Keratinocyte (primary cell): ENCODE measurements around the gene VRTN. TPM values are rescaled to one million over a fixed set of nuclear protein-coding genes. Genes with fewer than 3 reads are reported as not detected.

Experiments
- DNase-seq: peaks from one replicate; pipeline ENCODE4 v3.0.0-alpha.2; 2011; ENCODE audit warnings: low read depth, missing footprints, low spot score
- FAIRE-seq: peaks from 2 replicates; lab custom pipeline; 2011; peaks lifted over from hg19 to GRCh38; lab: Jason Lieb, UNC
- H2AFZ ChIP-seq: 2 replicates; pipeline ENCODE4 v1.6.0; 2012; ENCODE audit warnings: low read length, control low read depth, inconsistent platforms; ENCODE audit not compliant: control insufficient read depth
- H3K27ac ChIP-seq: 2 replicates; pipeline ENCODE4 v1.5.1; 2011; ENCODE audit warnings: low read length; ENCODE audit not compliant: control insufficient read depth, insufficient read depth
- H3K27me3 ChIP-seq: 3 replicates; pipeline ENCODE4 v1.6.0; 2011; ENCODE audit warnings: low read length; ENCODE audit not compliant: control insufficient read depth, insufficient read depth; ENCODE audit errors: extremely low read depth
- H3K36me3 ChIP-seq, 2 experiments: 2 replicates in 1 of 2; 3 replicates in 1 of 2; pipeline ENCODE4 v1.5.1; 2011; ENCODE audit warnings: low read length in 2 of 2, mild to moderate bottlenecking in 1 of 2; ENCODE audit not compliant: control insufficient read depth in 2 of 2, insufficient read depth in 2 of 2; ENCODE audit errors: extremely low read depth in 1 of 2
- H3K4me1 ChIP-seq: 3 replicates; pipeline ENCODE4 v1.5.1; 2011; ENCODE audit warnings: low read length; ENCODE audit not compliant: control insufficient read depth, insufficient read depth; ENCODE audit errors: extremely low read depth
- H3K4me2 ChIP-seq: 3 replicates; pipeline ENCODE4 v1.6.0; 2011; ENCODE audit warnings: low read depth, low read length; ENCODE audit not compliant: control insufficient read depth, insufficient read depth; ENCODE audit errors: extremely low read depth
- H3K4me3 ChIP-seq, 3 experiments: fragments of 200-600 bp in 1 of 3; sonication (generic) in 1 of 3; 2 replicates in 2 of 3; 3 replicates in 1 of 3; pipeline ENCODE4 v1.5.1; 2011 to 2016; ENCODE audit warnings: low read length in 3 of 3, mild to moderate bottlenecking in 3 of 3, control low read depth in 2 of 3, inconsistent platforms in 1 of 3, low read depth in 1 of 3, mixed read lengths in 1 of 3, mixed run types in 1 of 3, moderate library complexity in 1 of 3; ENCODE audit not compliant: control insufficient read depth in 2 of 3, insufficient read depth in 2 of 3; ENCODE audit errors: extremely low read depth in 1 of 3
- H3K79me2 ChIP-seq: 2 replicates; pipeline ENCODE4 v1.6.0; 2012; ENCODE audit warnings: low read length; ENCODE audit not compliant: control insufficient read depth, insufficient read depth
- H3K9ac ChIP-seq: 3 replicates; pipeline ENCODE4 v1.6.0; 2011; ENCODE audit warnings: low read length; ENCODE audit not compliant: control insufficient read depth, insufficient read depth; ENCODE audit errors: extremely low read depth
- H3K9me1 ChIP-seq: 3 replicates; pipeline ENCODE4 v1.6.0; 2011; ENCODE audit warnings: low read length; ENCODE audit not compliant: control insufficient read depth, insufficient read depth; ENCODE audit errors: extremely low read depth
- H3K9me3 ChIP-seq: 2 replicates; pipeline ENCODE4 v1.5.1; 2012; ENCODE audit warnings: low read depth, low read length; ENCODE audit not compliant: control insufficient read depth
- H4K20me1 ChIP-seq: 3 replicates; pipeline ENCODE4 v1.6.0; 2011; ENCODE audit warnings: low read length; ENCODE audit not compliant: control insufficient read depth, insufficient read depth; ENCODE audit errors: extremely low read depth
- CTCF ChIP-seq, 3 experiments: IDR thresholded peaks in 1 of 3; conservative IDR thresholded peaks in 1 of 3; optimal IDR thresholded peaks in 1 of 3; 2 replicates in 2 of 3; 3 replicates in 1 of 3; pipeline versions ENCODE3 to v1.5.1; 2011; ENCODE audit warnings: low read length in 3 of 3, mild to moderate bottlenecking in 3 of 3, moderate library complexity in 2 of 3, control low read depth in 1 of 3, inconsistent platforms in 1 of 3; ENCODE audit not compliant: insufficient read depth in 2 of 3; ENCODE audit errors: extremely low read depth in 1 of 3
- EZH2 ChIP-seq: IDR thresholded peaks from one replicate; pipeline ENCODE4 v1.6.1; 2012; ENCODE audit warnings: inconsistent platforms, mild to moderate bottlenecking, low read length, moderate library complexity
- dilution Hi-C: fragments of 300-500 bp; cut with MboI; formaldehyde crosslinking; loops from one replicate; pipeline ENCODE4 v1.7.0; 2020; ENCODE audit warnings: low sequenced_read_pairs; ENCODE audit not compliant: extremely low pct_ligation_motif_present
- polyA plus RNA-seq, 5 experiments: library from polyadenylated mRNA; depleted of rRNA in 3 of 5; stranded (reverse) in 3 of 5; stranded (forward) in 1 of 5; unstranded in 1 of 5; fragments of >200 nt; gene quantifications; 1 replicate in 1 of 5; 2 replicates in 3 of 5; 3 replicates in 1 of 5; pipeline versions ENCODE4 v1.2.1 to v1.2.3, GENCODE V29; 2011 to 2012; ENCODE audit warnings: missing spikeins in 2 of 5, low read depth in 1 of 5, low replicate concordance in 1 of 5

The VRTN gene
- polyA plus RNA-seq, 1 donor (not counting 4 experiments of a cell fraction or from before 2014, with no cell fraction given): not detected

- Histone ChIP-seq H3K27ac (no peak overlapping the region), H4K20me1 (no peaks in the 10 kb centered on the region), H3K9me1 (no peaks in the 10 kb centered on the region), H3K9me3 (no peaks in the 10 kb centered on the region), H2AFZ (no peak overlapping the region), H3K79me2 (no peaks in the 10 kb centered on the region), H3K27me3 (peaks cover 19% of the 10 kb centered on the region), H3K4me2 (no peak overlapping the region), H3K9ac (no peak overlapping the region), H3K4me3 (no peak overlapping the region), H3K36me3 (no peaks in the 10 kb centered on the region), H3K4me1 (no peaks in the 10 kb centered on the region)
- DNase-seq: no peak
- FAIRE-seq: no peak
- dilution Hi-C loops: no loop called here
- TF ChIP-seq CTCF (optimal IDR thresholded peaks at IDR 0.05 in 1 of 3, IDR thresholded peaks at IDR 0.05 in 1 of 3, conservative IDR thresholded peaks at IDR 0.05 in 1 of 3; ENCODE audit: extremely low read depth in 1 of 3, insufficient read depth in 2 of 3, low read length in 3 of 3) (no peak), EZH2 (no peak)
Measured at GRCh38 chr14:74347097-74347794, 1.0 kb upstream of the VRTN start.

GRCh38 chr14:74347795-74348100 lies 523 bp upstream of the VRTN start:
- FAIRE-seq (no peak), DNase-seq (no peak)
- H3K9me1 ChIP-seq: no peaks in the 10 kb centered on the region
- no peaks in the 10 kb centered on the region for H4K20me1 ChIP-seq
- H2AFZ ChIP-seq: no peak overlapping the region
- peaks cover 19% of the 10 kb centered on the region for H3K27me3 ChIP-seq
- no peaks in the 10 kb centered on the region for H3K79me2 ChIP-seq
- no peak overlapping the region for H3K27ac ChIP-seq
- no peaks in the 10 kb centered on the region for H3K4me1 ChIP-seq
- H3K36me3 ChIP-seq: no peaks in the 10 kb centered on the region
- no peak overlapping the region for H3K9ac ChIP-seq
- TF ChIP-seq CTCF (optimal IDR thresholded peaks at IDR 0.05 in 1 of 3, IDR thresholded peaks at IDR 0.05 in 1 of 3, conservative IDR thresholded peaks at IDR 0.05 in 1 of 3; ENCODE audit: extremely low read depth in 1 of 3, insufficient read depth in 2 of 3, low read length in 3 of 3): no peak
- TF ChIP-seq EZH2: no peak
- H3K9me3 ChIP-seq: no peaks in the 10 kb centered on the region
- no peak overlapping the region for H3K4me3 ChIP-seq
- dilution Hi-C loops: no loop called here
- H3K4me2 ChIP-seq: no peak overlapping the region
